Epithelial cell of proximal tubule (primary cell): Measurements from ENCODE around the gene MAP4K5. TPM values are rescaled to one million over a fixed set of nuclear protein-coding genes. Genes with fewer than 3 reads are reported as not detected.
A peak's percentile ranks its signal among the peaks of the same experiment; 100 is the strongest.

Experiments
- DNase-seq: peaks from one replicate; pipeline ENCODE4 v3.0.0-alpha.2; 2011; ENCODE audit warnings: low read depth
- H3K4me3 ChIP-seq: 2 replicates; pipeline ENCODE4 v1.5.1; 2011; ENCODE audit warnings: low read depth, mild to moderate bottlenecking, low read length
- CTCF ChIP-seq: conservative IDR thresholded peaks from 2 replicates; pipeline ENCODE4 v1.5.1; 2012; ENCODE audit warnings: low read depth, mild to moderate bottlenecking, low read length
- total RNA-seq: library from RNA; depleted of rRNA; stranded (reverse); fragments of >200 nt; gene quantifications from 2 replicates; pipeline ENCODE4 v1.2.3, GENCODE V29; 2015

The MAP4K5 gene
- total RNA-seq, 1 donor from 2014 or later, result 128 TPM

GRCh38 chr14:50387548-50387947 lies 144.8 kb downstream of the MAP4K5 start:
- no peak overlapping the region for H3K4me3 ChIP-seq
- TF ChIP-seq CTCF, result no peak
- DNase-seq, result no peak

- TF ChIP-seq CTCF, result no peak
- no peak overlapping the region for H3K4me3 ChIP-seq
- no peak for DNase-seq
These were observed 148.6 kb downstream of the MAP4K5 start for GRCh38 chr14:50383618-50384225.

GRCh38 chr14:50381823-50382287 lies 150.5 kb downstream of the MAP4K5 start:
- peak; percentile 64 for DNase-seq

GRCh38 chr14:50381008-50381407 lies 151.4 kb downstream of the MAP4K5 start:
- DNase-seq, result no peak
- TF ChIP-seq CTCF, result no peak
- H3K4me3 ChIP-seq, result no peak overlapping the region

More at GRCh38 chr14:50381823-50382287, 150.5 kb downstream of the MAP4K5 start:
- peak overlapping the region; percentile 19 for H3K4me3 ChIP-seq
- no peak for TF ChIP-seq CTCF

- no peak for TF ChIP-seq CTCF
These were observed 151.9 kb downstream of the MAP4K5 start for GRCh38 chr14:50380455-50380854.

GRCh38 chr14:50379563-50379962 lies 152.8 kb downstream of the MAP4K5 start:
- no peak for TF ChIP-seq CTCF
- no peak overlapping the region for H3K4me3 ChIP-seq
- DNase-seq, result no peak

More at GRCh38 chr14:50380455-50380854, 151.9 kb downstream of the MAP4K5 start:
- DNase-seq, result no peak
- no peak overlapping the region for H3K4me3 ChIP-seq

- H3K4me3 ChIP-seq, result no peak overlapping the region
- TF ChIP-seq CTCF, result no peak
- no peak for DNase-seq
These were observed 154.8 kb downstream of the MAP4K5 start for GRCh38 chr14:50377550-50378085.
